KOPT-K1 (cell line): ENCODE data around the gene USP2.

Experiments used
- H3K27ac ChIP-seq: fragments of 200-600 bp; sonication (generic); 2 replicates; pipeline ENCODE4 v1.5.1; 2016; ENCODE audit warnings: antibody characterized with exemption, mild to moderate bottlenecking, low read depth, low read length; ENCODE audit not compliant: poor library complexity, severe bottlenecking
- H3K36me3 ChIP-seq: fragments of 200-600 bp; sonication (generic); 2 replicates; pipeline ENCODE4 v1.5.1; 2017; ENCODE audit warnings: antibody characterized with exemption, mild to moderate bottlenecking, low read length, moderate library complexity; ENCODE audit not compliant: insufficient read depth
- H3K9me3 ChIP-seq: fragments of 200-600 bp; sonication (generic); 2 replicates; pipeline ENCODE4 v1.5.1; 2017; ENCODE audit warnings: antibody characterized with exemption, low read length, mild to moderate bottlenecking; ENCODE audit not compliant: insufficient read depth, poor library complexity, severe bottlenecking

The USP2 gene

GRCh38 chr11:119366690-119367620, 14.5 kb downstream of the USP2 start:
- no peak overlapping the region for H3K27ac ChIP-seq
- H3K36me3 ChIP-seq: no peaks in the 10 kb centered on the region
- no peaks in the 10 kb centered on the region for H3K9me3 ChIP-seq

- Histone ChIP-seq H3K27ac (no peak overlapping the region), H3K36me3 (no peaks in the 10 kb centered on the region), H3K9me3 (no peaks in the 10 kb centered on the region)
Measured at GRCh38 chr11:119365071-119365591, 16.4 kb downstream of the USP2 start.

GRCh38 chr11:119363851-119364590, 17.5 kb downstream of the USP2 start:
- no peaks in the 10 kb centered on the region for H3K36me3 ChIP-seq
- no peak overlapping the region for H3K27ac ChIP-seq
- H3K9me3 ChIP-seq: no peaks in the 10 kb centered on the region

GRCh38 chr11:119363081-119363850, 18.2 kb downstream of the USP2 start:
- Histone ChIP-seq H3K9me3 (no peaks in the 10 kb centered on the region), H3K27ac (no peak overlapping the region), H3K36me3 (no peaks in the 10 kb centered on the region)

GRCh38 chr11:119362741-119363080, 18.8 kb downstream of the USP2 start:
- Histone ChIP-seq H3K27ac (no peak overlapping the region), H3K36me3 (no peaks in the 10 kb centered on the region), H3K9me3 (no peaks in the 10 kb centered on the region)

- no peaks in the 10 kb centered on the region for H3K9me3 ChIP-seq
- H3K36me3 ChIP-seq: no peaks in the 10 kb centered on the region
- no peak overlapping the region for H3K27ac ChIP-seq
Measured at GRCh38 chr11:119361941-119362725, 19.4 kb downstream of the USP2 start.

GRCh38 chr11:119361056-119361787, 20.3 kb downstream of the USP2 start:
- Histone ChIP-seq H3K9me3 (no peaks in the 10 kb centered on the region), H3K27ac (no peak overlapping the region), H3K36me3 (no peaks in the 10 kb centered on the region)

- no peak overlapping the region for H3K27ac ChIP-seq
- H3K36me3 ChIP-seq: no peaks in the 10 kb centered on the region
- no peaks in the 10 kb centered on the region for H3K9me3 ChIP-seq
Measured at GRCh38 chr11:119359365-119360214, 21.9 kb downstream of the USP2 start.

GRCh38 chr11:119357074-119357473, 24.4 kb downstream of the USP2 start:
- Histone ChIP-seq H3K9me3 (no peaks in the 10 kb centered on the region), H3K36me3 (no peaks in the 10 kb centered on the region), H3K27ac (no peak overlapping the region)

- Histone ChIP-seq H3K27ac (no peak overlapping the region), H3K9me3 (no peaks in the 10 kb centered on the region), H3K36me3 (no peaks in the 10 kb centered on the region)
Measured at GRCh38 chr11:119356349-119357031, 25.0 kb downstream of the USP2 start.

- Histone ChIP-seq H3K9me3 (no peaks in the 10 kb centered on the region), H3K27ac (no peak overlapping the region), H3K36me3 (no peaks in the 10 kb centered on the region)
Measured at GRCh38 chr11:119355091-119355843, 26.2 kb downstream of the USP2 start.

- Histone ChIP-seq H3K27ac (no peak overlapping the region), H3K9me3 (no peaks in the 10 kb centered on the region), H3K36me3 (no peaks in the 10 kb centered on the region)
Measured at GRCh38 chr11:119352857-119353260, 28.6 kb downstream of the USP2 start.
